CD4-positive, alpha-beta T cell treated with Interleukin-2 at 100 ng/mL for 4 hours (primary cell): ENCODE measurements around the gene GSK3A.

Experiments
- DNase-seq: peaks from one replicate; pipeline ENCODE4 v3.0.0-alpha.2; 2020; ENCODE audit warnings: low spot score

The GSK3A gene

GRCh38 chr19:42242512-42243409 is at the start of gene GSK3A:
TSS of gene GSK3A (minus strand) at chr19:42242602. CDS start at chr19:42242465, 137 bp downstream.
- DNase-seq, result peak; percentile 97

- no peak for DNase-seq
Observed at GRCh38 chr19:42291435-42291810, 49.0 kb upstream of the GSK3A start.

GRCh38 chr19:42290523-42291434 is 48.4 kb upstream of the GSK3A start:
- peak; percentile 57 for DNase-seq

- DNase-seq, result no peak
Observed at GRCh38 chr19:42290136-42290522, 47.7 kb upstream of the GSK3A start.

GRCh38 chr19:42289556-42290041 is 47.2 kb upstream of the GSK3A start:
- no peak for DNase-seq

GRCh38 chr19:42288881-42289555 is 46.6 kb upstream of the GSK3A start:
- no peak for DNase-seq

GRCh38 chr19:42288387-42288786 is 46.0 kb upstream of the GSK3A start:
- DNase-seq, result no peak

- DNase-seq, result no peak
Observed at GRCh38 chr19:42287827-42288107, 45.4 kb upstream of the GSK3A start.

GRCh38 chr19:42287017-42287826 is 44.8 kb upstream of the GSK3A start:
- no peak for DNase-seq

- DNase-seq, result no peak
Observed at GRCh38 chr19:42286349-42287016, 44.1 kb upstream of the GSK3A start.

GRCh38 chr19:42285988-42286348 is 43.6 kb upstream of the GSK3A start:
- no peak for DNase-seq

- DNase-seq, result no peak
Observed at GRCh38 chr19:42285541-42285941, 43.1 kb upstream of the GSK3A start.

GRCh38 chr19:42284591-42285341 is 42.4 kb upstream of the GSK3A start:
- DNase-seq, result no peak

GRCh38 chr19:42284066-42284501 is 41.7 kb upstream of the GSK3A start:
- peak; percentile 88 for DNase-seq

- DNase-seq, result peak; percentile 96
Observed at GRCh38 chr19:42283188-42284065, 41.0 kb upstream of the GSK3A start.

- no peak for DNase-seq
Observed at GRCh38 chr19:42282819-42283187, 40.4 kb upstream of the GSK3A start.

GRCh38 chr19:42281827-42282762 is 39.7 kb upstream of the GSK3A start:
- no peak for DNase-seq
